DLD1 (cell line): Measurements from ENCODE around the gene CLEC3B.
"Not testable (repeated sequence)": the region's sequence is repeated elsewhere in the genome, so short reads cannot be mapped to it uniquely, and the experiment has no call there.

Experiments
- in situ Hi-C: cut with HindIII; loops from 2 replicates; pipeline ENCODE4 v1.10.0; 2017; ENCODE audit warnings: low sequenced_read_pairs

Gene CLEC3B

GRCh38 chr3:45026038-45026437 is at the start of gene CLEC3B:
Gene CLEC3B (plus strand): TSS chr3:45026303. CDS start chr3:45026363, 60 bp downstream.
- in situ Hi-C loops: loop anchor here (25.0 kb wide), 1 partner anchor 486 kb away; no protein-coding TSS in a partner anchor

GRCh38 chr3:44981220-44981619 is 44.9 kb upstream of the CLEC3B start:
- in situ Hi-C loops: no loop called here

DNA sequence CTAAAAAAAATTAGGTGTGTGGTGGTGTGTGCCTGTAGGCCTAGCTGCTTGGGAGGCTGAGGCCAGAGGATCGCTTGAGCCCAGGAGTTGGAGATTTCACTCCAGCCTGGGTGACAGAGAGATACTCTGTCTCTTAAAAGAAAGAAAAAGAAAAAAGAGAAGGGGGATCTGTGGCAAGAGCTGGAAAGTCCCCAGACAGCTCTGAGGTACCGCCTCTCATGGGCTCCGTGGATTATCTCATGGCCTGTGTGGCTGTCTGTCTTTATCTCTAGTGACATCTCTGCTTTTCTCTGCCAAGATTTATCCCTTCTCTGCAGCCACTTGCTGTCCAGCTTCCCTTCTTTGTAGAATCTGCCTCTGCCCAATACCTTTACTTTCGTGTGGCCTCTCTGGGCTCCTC is 44.4 kb upstream of the CLEC3B start:
- in situ Hi-C loops: no loop called here

GRCh38 chr3:44982817-44983216 is 43.3 kb upstream of the CLEC3B start:
- in situ Hi-C loops: no loop called here

- in situ Hi-C loops: no loop called here
Observed at GRCh38 chr3:44983484-44983941, 42.6 kb upstream of the CLEC3B start.

GRCh38 chr3:44984335-44984734 is 41.8 kb upstream of the CLEC3B start:
- in situ Hi-C loops: no loop called here

DNA sequence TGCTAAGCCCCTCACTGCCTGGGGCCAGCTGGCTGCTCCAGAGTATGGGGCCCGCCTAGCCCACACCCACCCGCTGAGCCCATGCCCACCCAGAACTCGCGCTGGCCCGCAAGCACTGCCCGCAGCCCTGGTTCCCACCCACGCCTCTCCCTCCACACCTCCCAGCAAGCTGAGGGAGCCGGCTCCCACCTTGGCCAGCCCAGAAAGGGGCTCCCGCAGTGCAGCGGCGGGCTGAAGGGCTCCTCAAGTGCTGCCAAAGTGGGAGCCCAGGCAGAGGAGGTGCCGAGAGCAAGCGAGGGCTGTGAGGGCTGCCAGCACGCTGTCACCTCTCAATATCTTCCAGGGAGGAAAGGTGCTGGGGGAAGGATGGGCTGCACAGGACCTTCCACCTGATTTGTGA is 39.8 kb upstream of the CLEC3B start:
- in situ Hi-C loops: not testable (repeated sequence)

DNA sequence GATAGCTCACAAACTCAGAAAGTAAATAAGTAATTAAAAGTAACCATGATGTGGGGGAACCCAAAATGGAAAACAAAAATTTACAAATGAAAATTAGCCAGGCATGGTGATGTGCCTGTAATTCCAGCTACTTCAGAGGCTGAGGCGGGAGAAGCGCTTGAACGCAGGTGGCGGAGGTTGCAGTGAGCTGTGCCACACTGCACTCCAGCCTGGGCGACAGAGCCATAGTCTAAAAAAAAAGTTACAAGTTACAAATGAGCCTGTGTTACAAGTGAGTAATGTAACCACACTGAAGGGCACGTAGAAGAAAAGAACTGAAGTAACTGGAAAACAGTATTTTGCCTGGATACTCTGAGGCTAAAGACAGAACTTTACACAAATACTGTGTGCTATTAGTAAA is 38.8 kb upstream of the CLEC3B start:
- in situ Hi-C loops: no loop called here

DNA sequence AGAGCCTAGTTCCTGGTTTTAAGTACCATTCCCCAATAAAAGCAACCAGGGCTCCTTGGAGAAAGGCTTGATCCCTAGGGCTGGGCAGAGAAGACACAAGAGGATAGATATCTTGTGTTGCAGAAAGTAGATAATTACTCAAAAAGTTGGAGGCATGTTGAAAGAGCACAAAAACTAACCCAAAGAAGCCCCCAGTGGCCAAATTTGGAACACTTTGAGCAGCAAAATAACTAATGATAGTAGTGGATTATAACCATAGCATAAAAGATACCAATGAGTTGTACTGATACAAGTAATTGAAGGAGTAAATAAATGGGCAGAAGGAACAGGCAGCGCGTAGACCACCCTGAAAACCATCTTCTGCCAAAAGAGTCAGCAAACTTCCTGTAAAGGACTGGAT is 38.0 kb upstream of the CLEC3B start:
- in situ Hi-C loops: no loop called here

GRCh38 chr3:44989141-44989540 is 37.0 kb upstream of the CLEC3B start:
- in situ Hi-C loops: no loop called here

- in situ Hi-C loops: no loop called here
Observed at GRCh38 chr3:44989636-44990373, 36.3 kb upstream of the CLEC3B start.

DNA sequence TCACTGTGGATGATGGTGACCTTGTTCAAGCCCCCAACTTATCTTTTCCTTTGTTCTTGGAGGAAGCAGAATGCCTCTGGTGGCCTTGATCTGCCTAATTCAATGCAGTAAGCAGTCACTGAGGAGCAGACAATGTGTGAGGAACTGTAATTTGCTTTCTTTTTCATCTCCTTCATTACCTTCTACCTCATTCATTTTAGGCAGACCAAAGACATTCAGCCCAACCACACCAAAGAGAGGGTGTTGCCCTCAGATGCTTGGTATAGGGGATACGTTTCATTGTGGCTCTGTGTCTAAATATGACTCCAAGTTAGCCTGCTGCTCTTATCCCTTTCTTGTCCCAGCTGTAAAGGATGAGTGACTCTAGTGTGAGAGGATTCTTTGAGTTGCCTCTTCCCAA is 34.8 kb upstream of the CLEC3B start:
- in situ Hi-C loops: no loop called here

GRCh38 chr3:44992555-44993470 is 33.3 kb upstream of the CLEC3B start:
- in situ Hi-C loops: no loop called here

DNA sequence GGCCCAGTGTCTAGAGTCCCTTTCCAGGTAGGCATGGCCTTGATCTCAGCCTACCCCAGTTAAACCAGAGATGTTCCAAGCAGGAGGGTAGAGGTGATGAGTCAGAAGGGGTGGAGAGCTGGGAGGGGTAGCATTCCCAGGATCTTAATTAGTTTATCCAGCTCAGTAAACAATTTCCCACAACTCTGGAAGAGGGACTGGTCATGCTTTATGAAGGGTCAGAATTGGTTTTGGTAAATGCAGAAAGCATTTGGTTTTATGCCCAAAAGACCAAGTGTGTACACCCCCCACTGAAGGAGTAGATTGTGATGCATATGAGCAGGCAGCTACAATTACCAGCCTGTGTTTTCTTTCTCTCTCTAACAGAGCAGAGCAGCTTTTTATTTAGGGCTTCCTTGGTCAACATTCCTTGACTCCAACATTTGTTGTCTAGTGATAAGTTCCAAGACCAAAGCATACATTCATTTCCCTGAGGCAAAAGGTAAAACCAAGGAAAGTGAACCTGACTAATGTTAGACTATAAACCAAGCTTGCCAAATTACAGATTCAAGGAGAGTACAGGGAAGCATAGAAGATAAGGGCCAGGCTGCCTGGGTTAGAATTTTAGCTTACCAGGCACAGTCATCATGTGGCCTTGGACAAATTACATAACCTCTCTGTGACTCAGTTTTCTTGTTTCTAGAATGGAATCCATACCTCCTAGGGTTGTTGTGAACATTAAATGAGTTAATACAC is 32.5 kb upstream of the CLEC3B start:
- in situ Hi-C loops: no loop called here

DNA sequence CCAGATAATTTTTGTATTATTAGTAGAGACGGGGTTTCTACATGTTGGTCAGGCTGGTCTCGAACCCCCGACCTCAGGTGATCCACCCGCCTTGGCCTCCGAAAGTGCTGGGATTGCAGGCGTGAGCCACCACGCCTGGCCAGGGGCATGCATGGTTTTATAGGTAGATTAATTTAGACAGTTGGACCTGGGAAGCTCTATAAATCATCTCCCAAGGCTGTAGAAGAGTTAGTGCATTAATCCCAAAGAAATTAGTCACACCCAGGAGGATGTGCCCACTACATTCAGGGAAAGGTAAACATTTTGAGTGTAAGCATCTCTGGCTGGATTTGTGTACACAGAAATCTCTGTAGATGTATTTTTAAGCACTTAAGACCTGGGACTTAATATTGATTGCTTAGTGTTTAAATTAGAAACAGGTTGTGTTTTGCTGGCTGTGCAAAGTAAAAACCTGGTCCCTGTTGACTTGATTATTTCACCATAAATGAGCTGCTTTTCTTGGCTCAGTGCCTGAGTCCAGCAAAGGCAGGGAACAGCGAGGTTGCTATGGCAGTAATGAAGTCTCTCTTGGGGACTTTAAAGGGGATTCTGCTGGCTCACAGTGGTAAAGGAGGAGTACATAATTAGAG is 30.8 kb upstream of the CLEC3B start:
- in situ Hi-C loops: no loop called here

DNA sequence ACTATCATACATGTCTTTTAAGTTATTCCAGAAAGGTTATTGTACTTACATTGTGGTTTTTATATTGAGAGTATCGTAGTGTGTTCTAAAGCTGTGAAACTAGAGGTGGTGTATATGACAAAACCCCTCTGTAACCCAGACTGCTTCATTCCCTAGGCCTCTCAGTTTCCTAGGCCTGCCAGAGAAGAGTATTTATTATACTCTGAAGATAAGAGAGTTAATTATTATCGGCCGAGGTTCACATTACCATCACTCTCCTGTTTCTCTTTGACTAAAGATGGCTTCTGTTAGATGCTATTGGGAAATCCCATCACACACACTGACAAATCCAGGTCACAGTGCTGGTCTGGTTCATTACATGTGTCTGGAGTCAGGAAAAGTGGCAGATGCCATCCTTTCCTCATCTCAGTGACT is 29.5 kb upstream of the CLEC3B start:
- in situ Hi-C loops: no loop called here

- in situ Hi-C loops: no loop called here
Observed at GRCh38 chr3:44999782-45000181, 26.3 kb upstream of the CLEC3B start.

- in situ Hi-C loops: no loop called here
Observed at GRCh38 chr3:45000823-45001222, 25.3 kb upstream of the CLEC3B start.

GRCh38 chr3:45001738-45002137 is 24.4 kb upstream of the CLEC3B start:
- in situ Hi-C loops: no loop called here

GRCh38 chr3:45002139-45002660 is 23.9 kb upstream of the CLEC3B start:
- in situ Hi-C loops: no loop called here
